Stimulated activated naive B cell treated with anti-CD40 and anti-IgM and Interleukin-4, amounts not matched to agents 10 μg/mL and 1 μg/mL and 100 μg/mL, for 72 hours (primary cell): Measurements from ENCODE around the gene RPL31.

Experiments
- ATAC-seq, 2 donors: fragments of 150-1000 bp; cut with Tn5 transposase; replicated peaks; 2 replicates each; pipeline ENCODE4 v1.10.0; 2021; ENCODE audit warnings: moderate library complexity in 1 of 2
- DNase-seq: peaks from one replicate; pipeline ENCODE4 v3.0.0; 2021
- H3K27ac Mint-ChIP-seq: one replicate; pipeline ENCODE4 v1.8.0; 2022; ENCODE audit warnings: mild to moderate bottlenecking, mixed read lengths
- H3K27me3 Mint-ChIP-seq, 2 donors: one replicate each; pipeline ENCODE4 v1.8.0; 2022; ENCODE audit warnings: mixed read lengths in 2 of 2
- H3K36me3 Mint-ChIP-seq, 2 donors: one replicate each; pipeline ENCODE4 v1.8.0; 2022; ENCODE audit warnings: mixed read lengths in 2 of 2, mild to moderate bottlenecking in 1 of 2
- H3K4me1 Mint-ChIP-seq, 2 donors: one replicate each; pipeline ENCODE4 v1.8.0; 2022; ENCODE audit warnings: mixed read lengths in 2 of 2, mild to moderate bottlenecking in 1 of 2
- H3K4me3 Mint-ChIP-seq, 2 donors: one replicate each; pipeline ENCODE4 v1.8.0; 2022; ENCODE audit warnings: mild to moderate bottlenecking in 2 of 2, mixed read lengths in 2 of 2, moderate library complexity in 1 of 2
- H3K9me3 Mint-ChIP-seq, 2 donors: one replicate each; pipeline ENCODE4 v1.8.0; 2022; ENCODE audit warnings: mixed read lengths in 2 of 2, mild to moderate bottlenecking in 1 of 2

The RPL31 gene

GRCh38 chr2:101017371-101017770 is 15.3 kb downstream of the RPL31 start:
- no peak for ATAC-seq
- no peak overlapping the region for H3K27ac Mint-ChIP-seq
- no peak overlapping the region for H3K4me3 Mint-ChIP-seq
- H3K27me3 Mint-ChIP-seq = no peaks in the 10 kb centered on the region
- no peaks in the 10 kb centered on the region for H3K9me3 Mint-ChIP-seq
- H3K4me1 Mint-ChIP-seq = peaks cover 7 to 22% of the 10 kb centered on the region in 2 donors
- no peak for DNase-seq
- peaks cover 32 to 52% of the 10 kb centered on the region in 2 donors for H3K36me3 Mint-ChIP-seq

- Mint-ChIP-seq H3K4me3 (no peak overlapping the region), H3K36me3 (peaks cover 27 to 48% of the 10 kb centered on the region in 2 donors), H3K27ac (peak overlapping the region; percentile 2), H3K27me3 (no peaks in the 10 kb centered on the region), H3K9me3 (no peaks in the 10 kb centered on the region), H3K4me1 (peaks cover 5 to 24% of the 10 kb centered on the region in 2 donors)
- no peak for DNase-seq
- ATAC-seq = no peak
Measured at GRCh38 chr2:101018934-101019333, 16.8 kb downstream of the RPL31 start.

- no peak overlapping the region for H3K27ac Mint-ChIP-seq
- DNase-seq (no peak), ATAC-seq (no peak)
- peaks cover 7 to 33% of the 10 kb centered on the region in 2 donors for H3K4me1 Mint-ChIP-seq
- no peaks in the 10 kb centered on the region for H3K9me3 Mint-ChIP-seq
- H3K4me3 Mint-ChIP-seq = no peak overlapping the region
- H3K27me3 Mint-ChIP-seq = no peaks in the 10 kb centered on the region
- H3K36me3 Mint-ChIP-seq = peaks cover 27 to 41% of the 10 kb centered on the region in 2 donors
Measured at GRCh38 chr2:101022221-101022620, 20.1 kb downstream of the RPL31 start.

- ATAC-seq (peak; percentile 85 to 89), DNase-seq (no peak)
- peaks cover 7 to 33% of the 10 kb centered on the region in 2 donors for H3K4me1 Mint-ChIP-seq
- H3K27ac Mint-ChIP-seq = peak overlapping the region; percentile 47
- H3K27me3 Mint-ChIP-seq = no peaks in the 10 kb centered on the region
- peaks cover 27 to 41% of the 10 kb centered on the region in 2 donors for H3K36me3 Mint-ChIP-seq
- H3K9me3 Mint-ChIP-seq = no peaks in the 10 kb centered on the region
- peak overlapping the region in 1 of 2 donors; percentile 54 for H3K4me3 Mint-ChIP-seq
Measured at GRCh38 chr2:101023327-101024107, 21.4 kb downstream of the RPL31 start.

- ATAC-seq (no peak), DNase-seq (no peak)
- Mint-ChIP-seq H3K27me3 (no peaks in the 10 kb centered on the region), H3K36me3 (peaks cover 27 to 35% of the 10 kb centered on the region in 2 donors), H3K27ac (no peak overlapping the region), H3K4me3 (no peak overlapping the region), H3K4me1 (peaks cover 7 to 31% of the 10 kb centered on the region in 2 donors), H3K9me3 (no peaks in the 10 kb centered on the region)
Measured at GRCh38 chr2:101025561-101025960, 23.5 kb downstream of the RPL31 start.

- Mint-ChIP-seq H3K4me3 (no peak overlapping the region), H3K4me1 (peaks cover 3 to 23% of the 10 kb centered on the region in 2 donors), H3K27ac (no peak overlapping the region), H3K27me3 (no peaks in the 10 kb centered on the region), H3K9me3 (no peaks in the 10 kb centered on the region), H3K36me3 (peaks cover 20 to 27% of the 10 kb centered on the region in 2 donors)
- ATAC-seq = no peak
- no peak for DNase-seq
Measured at GRCh38 chr2:101026253-101026701, 24.2 kb downstream of the RPL31 start.

GRCh38 chr2:101026923-101027469 is 24.9 kb downstream of the RPL31 start:
- DNase-seq = no peak
- ATAC-seq = no peak
- Mint-ChIP-seq H3K36me3 (peaks cover 15 to 21% of the 10 kb centered on the region in 2 donors), H3K27me3 (no peaks in the 10 kb centered on the region), H3K4me3 (no peak overlapping the region), H3K27ac (no peak overlapping the region), H3K4me1 (peaks cover 3 to 17% of the 10 kb centered on the region in 2 donors), H3K9me3 (no peaks in the 10 kb centered on the region)

GRCh38 chr2:101027852-101028251 is 25.8 kb downstream of the RPL31 start:
- Mint-ChIP-seq H3K4me1 (peaks cover 3 to 17% of the 10 kb centered on the region in 2 donors), H3K4me3 (no peak overlapping the region), H3K27me3 (no peaks in the 10 kb centered on the region), H3K36me3 (peaks cover 16% of the 10 kb centered on the region in 2 donors), H3K9me3 (no peaks in the 10 kb centered on the region), H3K27ac (no peak overlapping the region)
- no peak for DNase-seq
- ATAC-seq = no peak

- H3K27me3 Mint-ChIP-seq = no peaks in the 10 kb centered on the region
- H3K36me3 Mint-ChIP-seq = peaks cover 7 to 21% of the 10 kb centered on the region in 2 donors
- no peak overlapping the region for H3K27ac Mint-ChIP-seq
- H3K4me1 Mint-ChIP-seq = no peaks in the 10 kb centered on the region
- DNase-seq (no peak), ATAC-seq (no peak)
- no peaks in the 10 kb centered on the region for H3K9me3 Mint-ChIP-seq
- H3K4me3 Mint-ChIP-seq = no peak overlapping the region
Measured at GRCh38 chr2:101030866-101031554, 28.9 kb downstream of the RPL31 start.

- Mint-ChIP-seq H3K9me3 (no peaks in the 10 kb centered on the region), H3K27ac (no peak overlapping the region), H3K4me1 (no peaks in the 10 kb centered on the region), H3K27me3 (no peaks in the 10 kb centered on the region), H3K36me3 (peaks cover 7 to 23% of the 10 kb centered on the region in 2 donors), H3K4me3 (no peak overlapping the region)
- DNase-seq (no peak), ATAC-seq (no peak)
Measured at GRCh38 chr2:101032084-101032776, 30.1 kb downstream of the RPL31 start.

GRCh38 chr2:101036562-101036961 is 34.5 kb downstream of the RPL31 start:
- Mint-ChIP-seq H3K4me1 (peaks cover 8% of the 10 kb centered on the region in 2 donors), H3K27ac (no peak overlapping the region), H3K36me3 (peaks cover 22 to 34% of the 10 kb centered on the region in 2 donors), H3K27me3 (no peaks in the 10 kb centered on the region), H3K4me3 (no peak overlapping the region), H3K9me3 (no peaks in the 10 kb centered on the region)
- no peak for DNase-seq
- ATAC-seq = peak in 1 of 2 donors; percentile 53

- no peak for DNase-seq
- no peaks in the 10 kb centered on the region for H3K9me3 Mint-ChIP-seq
- H3K27ac Mint-ChIP-seq = no peak overlapping the region
- H3K4me3 Mint-ChIP-seq = no peak overlapping the region
- H3K36me3 Mint-ChIP-seq = peaks cover 19 to 34% of the 10 kb centered on the region in 2 donors
- no peak for ATAC-seq
- peaks cover 8% of the 10 kb centered on the region in 2 donors for H3K4me1 Mint-ChIP-seq
- no peaks in the 10 kb centered on the region for H3K27me3 Mint-ChIP-seq
Measured at GRCh38 chr2:101037161-101037755, 35.2 kb downstream of the RPL31 start.

- Mint-ChIP-seq H3K9me3 (no peaks in the 10 kb centered on the region), H3K27me3 (no peaks in the 10 kb centered on the region), H3K4me3 (no peak overlapping the region), H3K4me1 (peaks cover 8% of the 10 kb centered on the region in 2 donors), H3K36me3 (peaks cover 19 to 26% of the 10 kb centered on the region in 2 donors), H3K27ac (no peak overlapping the region)
- DNase-seq (no peak), ATAC-seq (peak in 1 of 2 donors; percentile 36)
Measured at GRCh38 chr2:101038455-101039255, 36.6 kb downstream of the RPL31 start.
